Spleen (tissue), 11 donors: ENCODE data around the gene CACNA2D2. TPM values are rescaled to one million over a fixed set of nuclear protein-coding genes. Genes with fewer than 3 reads are reported as not detected.
A peak's percentile ranks its signal among the peaks of the same experiment; 100 is the strongest.

Experiments
- DNase-seq: peaks from one replicate; pipeline ENCODE4 v3.0.0-alpha.2; 2020
- H3K27ac ChIP-seq, 8 donors: fragments of 200-600 bp; sonication (generic) in 7 of 8; 1 replicate in 4 of 8; 2 replicates in 4 of 8; pipeline versions ENCODE4 v1.5.0 to v1.8.0; 2016 to 2021; ENCODE audit warnings: inconsistent platforms in 4 of 8, mild to moderate bottlenecking in 4 of 8, moderate library complexity in 1 of 8
- H3K27me3 ChIP-seq, 7 donors: fragments of 200-600 bp; sonication (generic) in 6 of 7; replicated peaks in 1 of 7; 1 replicate in 4 of 7; 2 replicates in 3 of 7; pipeline versions ENCODE4 v1.5.0 to v1.8.0; 2016 to 2021; ENCODE audit warnings: inconsistent platforms in 3 of 7, mild to moderate bottlenecking in 1 of 7
- H3K36me3 ChIP-seq, 6 donors: fragments of 200-600 bp; sonication (generic) in 5 of 6; 1 replicate in 4 of 6; 2 replicates in 2 of 6; pipeline versions ENCODE4 v1.5.0 to v1.8.0; 2016 to 2021; ENCODE audit warnings: inconsistent platforms in 2 of 6
- H3K4me1 ChIP-seq, 6 donors: fragments of 200-600 bp; sonication (generic) in 5 of 6; 1 replicate in 3 of 6; 2 replicates in 3 of 6; pipeline versions ENCODE4 v1.5.0 to v1.8.0; 2016 to 2021; ENCODE audit warnings: inconsistent platforms in 3 of 6
- H3K4me3 ChIP-seq, 8 donors: fragments of 200-600 bp; sonication (generic) in 7 of 8; 1 replicate in 4 of 8; 2 replicates in 4 of 8; pipeline versions ENCODE4 v1.5.0 to v1.8.0; 2016 to 2021; ENCODE audit warnings: inconsistent platforms in 4 of 8, mild to moderate bottlenecking in 4 of 8, moderate library complexity in 2 of 8
- H3K9me3 ChIP-seq, 8 donors: fragments of 200-600 bp; sonication (generic) in 7 of 8; 1 replicate in 4 of 8; 2 replicates in 4 of 8; pipeline versions ENCODE4 v1.5.0 to v1.8.0; 2016 to 2021; ENCODE audit warnings: inconsistent platforms in 4 of 8
- POLR2A ChIP-seq, 3 donors: fragments of 450-650 bp; IDR thresholded peaks; one replicate each; pipeline ENCODE4 v1.5.1; 2017; ENCODE audit warnings: antibody characterized with exemption in 3 of 3, mild to moderate bottlenecking in 1 of 3
- POLR2AphosphoS5 ChIP-seq, 3 donors: sonication (generic); formaldehyde crosslinking; IDR thresholded peaks; one replicate each; pipeline ENCODE4 v1.5.1; 2017; ENCODE audit warnings: antibody characterized with exemption in 3 of 3
- WGBS, 5 donors: extraction: QIAGEN DNeasy Blood & Tissue Kit in 3 of 5; methylation state at CpG; one replicate each; pipeline versions ENCODE4 v1.1.5 to v1.1.7; 2013 to 2018; 5-methylcytosine and 5-hydroxymethylcytosine counted together
- intact Hi-C: fragments of 100-400 bp; cut with DNase I; formaldehyde crosslinking; loops from one replicate; pipeline ENCODE4 v1.15.0; 2023; ENCODE audit warnings: low total_unique reads
- polyA plus RNA-seq, 3 donors: library from polyadenylated mRNA; stranded (reverse); fragments of 200-250 nt; gene quantifications; one replicate each; pipeline ENCODE4 v1.2.1, GENCODE V29; 2013
- total RNA-seq, 7 donors: library from RNA; depleted of rRNA in 3 of 7; stranded (reverse); fragments of >200 nt in 3 of 7; fragmentation: NEBNext Ultra II Directional in 4 of 7; extraction: Animal tissue kit (Norgen Biotek cat#: 25700) in 4 of 7; gene quantifications; one replicate each; pipeline versions ENCODE4 v1.1.0 to v1.2.1, GENCODE V29; 2016 to 2021
- TF ChIP-seq, protein P1 (sequence below), 11 experiments: fragments of 200-600 bp in 7 of 11; fragments of 450-650 bp in 4 of 11; sonication (generic) in 4 of 11; IDR thresholded peaks in 8 of 11; conservative IDR thresholded peaks in 3 of 11; 1 replicate in 7 of 11; 2 replicates in 4 of 11; pipeline versions ENCODE4 v1.4.0 to v1.8.0; 2016 to 2021; ENCODE audit warnings: antibody characterized with exemption in 11 of 11, inconsistent platforms in 4 of 11, mild to moderate bottlenecking in 1 of 11
- donor health status: healthy with polysubstance abuse.
- donor health status: DM: no; HTN: no; CAD: no; lungs with moderate emphysema.
- donor health status: DM: no; HTN: no; CAD: no.
- donor health status: Bipolar disorder and iron deficiency.
- donor health status: healthy.
- donor health status: DM: no; HTN: no; CAD: no.
- donor health status: DM: yes; HTN: yes; CAD: no.

The CACNA2D2 gene
- total and polyA plus RNA-seq, 10 donors: 0.24 to 3.2 (median 1.2) TPM

DNA sequence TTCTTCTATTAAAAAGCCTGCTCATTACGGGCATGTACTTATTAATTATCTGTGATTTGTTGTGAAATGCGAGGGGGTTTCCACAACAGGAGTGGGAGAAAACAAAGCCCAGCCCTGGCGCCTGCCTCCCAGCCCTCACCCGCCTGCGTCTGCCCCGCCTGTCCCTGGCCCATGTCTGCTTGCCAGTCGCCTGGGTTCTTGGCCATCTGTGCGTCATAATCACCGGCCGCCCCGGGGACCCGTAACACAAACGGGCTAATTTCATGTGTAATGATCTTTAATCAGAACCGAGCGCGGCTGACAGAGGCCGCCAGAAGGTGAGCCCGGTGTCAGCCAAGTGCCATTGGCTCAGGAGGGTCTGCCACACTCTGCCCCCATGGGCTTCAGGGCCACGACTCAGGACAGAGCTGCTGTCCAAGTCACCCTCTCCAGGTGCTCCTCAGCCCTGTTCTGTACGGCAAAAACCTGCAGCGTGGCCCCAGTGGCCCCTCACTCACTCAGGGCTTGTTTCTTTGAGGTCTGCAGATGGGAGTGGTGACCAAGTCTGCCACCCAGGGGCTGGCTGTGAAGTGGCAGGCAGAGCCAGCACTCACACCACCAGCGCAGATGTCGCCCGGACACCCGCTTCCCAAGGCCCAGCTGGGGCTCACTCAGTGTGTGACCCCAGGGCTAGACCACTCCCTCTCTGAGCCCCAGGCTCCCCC lies 115.3 kb downstream of the CACNA2D2 start:
- Histone ChIP-seq H3K9me3 (no peaks in the 10 kb centered on the region), H3K27me3 (no peaks in the 10 kb centered on the region), H3K4me3 (no peak overlapping the region), H3K4me1 (peaks cover 0 to 24% (median 9%) of the 10 kb centered on the region in 6 donors), H3K27ac (no peak overlapping the region), H3K36me3 (no peaks in the 10 kb centered on the region)
- WGBS, 5 donors: 81 to 87% (median 83%) methylated on average over 19 to 25 of the region's 25 CpGs
- no peak for TF ChIP-seq POLR2A (IDR thresholded peaks at IDR 0.05)
- TF ChIP-seq, protein P1, sequence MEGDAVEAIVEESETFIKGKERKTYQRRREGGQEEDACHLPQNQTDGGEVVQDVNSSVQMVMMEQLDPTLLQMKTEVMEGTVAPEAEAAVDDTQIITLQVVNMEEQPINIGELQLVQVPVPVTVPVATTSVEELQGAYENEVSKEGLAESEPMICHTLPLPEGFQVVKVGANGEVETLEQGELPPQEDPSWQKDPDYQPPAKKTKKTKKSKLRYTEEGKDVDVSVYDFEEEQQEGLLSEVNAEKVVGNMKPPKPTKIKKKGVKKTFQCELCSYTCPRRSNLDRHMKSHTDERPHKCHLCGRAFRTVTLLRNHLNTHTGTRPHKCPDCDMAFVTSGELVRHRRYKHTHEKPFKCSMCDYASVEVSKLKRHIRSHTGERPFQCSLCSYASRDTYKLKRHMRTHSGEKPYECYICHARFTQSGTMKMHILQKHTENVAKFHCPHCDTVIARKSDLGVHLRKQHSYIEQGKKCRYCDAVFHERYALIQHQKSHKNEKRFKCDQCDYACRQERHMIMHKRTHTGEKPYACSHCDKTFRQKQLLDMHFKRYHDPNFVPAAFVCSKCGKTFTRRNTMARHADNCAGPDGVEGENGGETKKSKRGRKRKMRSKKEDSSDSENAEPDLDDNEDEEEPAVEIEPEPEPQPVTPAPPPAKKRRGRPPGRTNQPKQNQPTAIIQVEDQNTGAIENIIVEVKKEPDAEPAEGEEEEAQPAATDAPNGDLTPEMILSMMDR (IDR thresholded peaks at IDR 0.05 in 8 of 11, conservative IDR thresholded peaks at IDR 0.05 in 3 of 11): no peak
- no peak for TF ChIP-seq POLR2AphosphoS5 (IDR thresholded peaks at IDR 0.05)
- DNase-seq: no peak
- intact Hi-C loops: no loop called here

GRCh38 chr3:50385754-50386153 lies 117.7 kb downstream of the CACNA2D2 start:
- H3K27me3 ChIP-seq: no peaks in the 10 kb centered on the region

DNA sequence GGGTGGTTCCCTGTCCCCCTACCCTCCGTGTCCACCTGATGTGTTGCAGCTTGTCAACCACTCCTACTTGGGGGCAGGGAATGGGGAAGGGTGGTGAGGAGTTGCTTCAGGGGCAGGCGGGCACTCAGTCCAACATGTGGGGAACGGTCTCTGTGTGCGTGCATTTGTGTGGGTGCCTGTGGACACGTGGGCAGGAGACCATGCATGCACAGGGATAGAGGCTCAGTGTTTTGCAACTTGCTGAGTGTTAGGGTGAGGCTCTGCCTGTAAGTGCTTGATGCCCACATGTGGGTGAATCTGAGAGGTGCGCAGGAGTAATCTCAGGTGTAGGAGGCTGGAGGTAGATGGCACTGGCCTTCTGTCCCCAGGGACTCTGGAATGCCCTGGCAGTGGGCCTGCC lies 119.7 kb downstream of the CACNA2D2 start:
- H3K4me3 ChIP-seq: no peak overlapping the region
- DNase-seq: no peak
- TF ChIP-seq, protein P1 (IDR thresholded peaks at IDR 0.05 in 8 of 11, conservative IDR thresholded peaks at IDR 0.05 in 3 of 11): no peak
- TF ChIP-seq POLR2A (IDR thresholded peaks at IDR 0.05) (no peak), POLR2AphosphoS5 (IDR thresholded peaks at IDR 0.05) (no peak)
- WGBS, 5 donors: 80 to 90% (median 86%) methylated on average over 6 of the region's 6 CpGs
- no peaks in the 10 kb centered on the region for H3K27me3 ChIP-seq
- H3K9me3 ChIP-seq: no peaks in the 10 kb centered on the region
- H3K4me1 ChIP-seq: peaks cover 0 to 11% (median 2%) of the 10 kb centered on the region in 6 donors
- peak overlapping the region in 2 of 8 donors; percentile 48 to 63 for H3K27ac ChIP-seq
- no peaks in the 10 kb centered on the region for H3K36me3 ChIP-seq
- intact Hi-C loops: no loop called here

More at GRCh38 chr3:50385754-50386153, 117.7 kb downstream of the CACNA2D2 start:
- no peak overlapping the region for H3K27ac ChIP-seq
- DNase-seq: no peak
- intact Hi-C loops: no loop called here
- H3K4me1 ChIP-seq: peaks cover 0 to 16% (median 7%) of the 10 kb centered on the region in 6 donors
- H3K36me3 ChIP-seq: no peaks in the 10 kb centered on the region
- WGBS, 5 donors: 29 to 53% (median 46%) methylated on average over 13 of the region's 13 CpGs
- no peaks in the 10 kb centered on the region for H3K9me3 ChIP-seq
- TF ChIP-seq POLR2A (IDR thresholded peaks at IDR 0.05) (no peak), POLR2AphosphoS5 (IDR thresholded peaks at IDR 0.05) (no peak)
- TF ChIP-seq, protein P1 (IDR thresholded peaks at IDR 0.05 in 8 of 11, conservative IDR thresholded peaks at IDR 0.05 in 3 of 11): no peak
- no peak overlapping the region for H3K4me3 ChIP-seq

- Histone ChIP-seq H3K27ac (peak overlapping the region in 6 of 8 donors; percentile 13 to 63 (median 22)), H3K27me3 (no peaks in the 10 kb centered on the region)
- WGBS, 5 donors: 90 to 96% (median 93%) methylated on average over 10 to 12 of the region's 12 CpGs
These were observed 120.7 kb downstream of the CACNA2D2 start for GRCh38 chr3:50382722-50383121.

More at GRCh38 chr3:50382722-50383121, 120.7 kb downstream of the CACNA2D2 start:
- DNase-seq: no peak
- peaks cover 0 to 11% (median 2%) of the 10 kb centered on the region in 6 donors for H3K4me1 ChIP-seq
- H3K36me3 ChIP-seq: no peaks in the 10 kb centered on the region
- no peak overlapping the region for H3K4me3 ChIP-seq
- intact Hi-C loops: no loop called here
- TF ChIP-seq, protein P1 (IDR thresholded peaks at IDR 0.05 in 8 of 11, conservative IDR thresholded peaks at IDR 0.05 in 3 of 11): no peak
- TF ChIP-seq POLR2A (IDR thresholded peaks at IDR 0.05) (no peak), POLR2AphosphoS5 (IDR thresholded peaks at IDR 0.05) (no peak)
- no peaks in the 10 kb centered on the region for H3K9me3 ChIP-seq
